ENCODE data around the gene SSBP3. TPM values are rescaled to one million over a fixed set of nuclear protein-coding genes. Genes with fewer than 3 reads are reported as not detected.

Gene SSBP3
- total RNA-seq, 4 donors from 2014 or later: 28.7 to 162 (median 37.0) TPM

GRCh38 chr1:54289712-54290233 lies 116.4 kb downstream of the SSBP3 start:
- TF ChIP-seq EP300 (IDR thresholded peaks at IDR 0.05; ENCODE audit: low read depth): no peak
- TF ChIP-seq POLR2AphosphoS5 (IDR thresholded peaks at IDR 0.05): no peak
- TF ChIP-seq POLR2A (IDR thresholded peaks at IDR 0.05): no peak
- TF ChIP-seq CTCF (IDR thresholded peaks at IDR 0.05): no peak
- Histone ChIP-seq H3K27me3 (no peaks in the 10 kb centered on the region), H3K4me1 (peaks cover 49 to 74% (median 62%) of the 10 kb centered on the region in 4 donors), H3K4me3 (no peak overlapping the region), H3K36me3 (no peaks in the 10 kb centered on the region), H3K27ac (peak overlapping the region; percentile 62 to 84 (median 77)), H3K9me3 (no peaks in the 10 kb centered on the region)
- no peak for DNase-seq
- in situ Hi-C loops (cut with MboI; ENCODE audit: low pct_ligation_motif_present in 1 of 4, low pct_unique_long_range_greater_than_20kb in 1 of 4, low sequenced_read_pairs in 3 of 4): no loop called here
- intact Hi-C loops (cut with DNase I; ENCODE audit: low total_unique reads): no loop called here
- WGBS, 2 donors (ENCODE audit: low coverage in 1 of 2): 84% methylated on average over 6 of the region's 6 CpGs; no CpG with 5 or more reads in 1 of the 2 donors

GRCh38 chr1:54287801-54288211 lies 118.4 kb downstream of the SSBP3 start:
- TF ChIP-seq POLR2A (IDR thresholded peaks at IDR 0.05) (no peak), POLR2AphosphoS5 (IDR thresholded peaks at IDR 0.05) (no peak), EP300 (IDR thresholded peaks at IDR 0.05; ENCODE audit: low read depth) (no peak), CTCF (IDR thresholded peaks at IDR 0.05) (no peak)
- Histone ChIP-seq H3K27ac (peak overlapping the region; percentile 74 to 84 (median 80)), H3K27me3 (no peaks in the 10 kb centered on the region), H3K4me1 (peaks cover 52 to 70% (median 63%) of the 10 kb centered on the region in 4 donors), H3K36me3 (no peaks in the 10 kb centered on the region), H3K9me3 (no peaks in the 10 kb centered on the region), H3K4me3 (no peak overlapping the region)
- DNase-seq: no peak
- in situ Hi-C loops (cut with MboI; ENCODE audit: low pct_ligation_motif_present in 1 of 4, low pct_unique_long_range_greater_than_20kb in 1 of 4, low sequenced_read_pairs in 3 of 4): no loop called here
- 50 to 72% methylated on average over 3 to 9 of the region's 9 CpGs for WGBS, 2 donors (ENCODE audit: low coverage in 1 of 2)
- intact Hi-C loops (cut with DNase I; ENCODE audit: low total_unique reads): no loop called here

DNA sequence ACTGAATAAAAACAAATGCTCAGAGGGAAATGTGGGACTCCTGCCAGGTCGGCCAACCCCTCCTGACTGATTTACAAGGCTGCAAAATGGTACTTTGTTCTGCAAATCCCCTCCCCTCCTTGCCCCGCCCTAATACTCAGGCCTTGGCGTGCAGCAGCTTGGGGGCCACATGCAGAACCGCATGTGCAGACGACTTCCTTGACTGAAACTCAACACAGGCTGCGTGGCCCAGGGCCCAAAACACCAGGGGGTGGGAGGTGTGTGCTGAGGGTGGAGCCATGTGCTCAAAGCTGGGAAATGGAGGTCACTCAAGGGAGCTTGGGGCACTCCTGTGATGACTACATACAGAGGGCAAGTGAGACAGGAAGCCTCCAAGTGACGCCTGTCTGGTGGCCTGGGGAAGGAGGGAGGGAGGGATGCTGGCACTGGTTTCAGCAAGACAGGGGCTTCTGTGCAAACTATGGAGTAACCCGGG lies 119.0 kb downstream of the SSBP3 start:
- Histone ChIP-seq H3K4me3 (no peak overlapping the region), H3K36me3 (no peaks in the 10 kb centered on the region), H3K9me3 (no peaks in the 10 kb centered on the region), H3K27ac (peak overlapping the region; percentile 74 to 84 (median 80)), H3K4me1 (peaks cover 57 to 73% (median 67%) of the 10 kb centered on the region in 4 donors), H3K27me3 (no peaks in the 10 kb centered on the region)
- in situ Hi-C loops (cut with MboI; ENCODE audit: low pct_ligation_motif_present in 1 of 4, low pct_unique_long_range_greater_than_20kb in 1 of 4, low sequenced_read_pairs in 3 of 4) (no loop called here), intact Hi-C loops (cut with DNase I; ENCODE audit: low total_unique reads) (no loop called here)
- TF ChIP-seq EP300 (IDR thresholded peaks at IDR 0.05; ENCODE audit: low read depth): no peak
- peak; percentile 67 to 75 (median 67) for TF ChIP-seq POLR2AphosphoS5 (IDR thresholded peaks at IDR 0.05)
- TF ChIP-seq CTCF (IDR thresholded peaks at IDR 0.05): no peak
- TF ChIP-seq POLR2A (IDR thresholded peaks at IDR 0.05): no peak
- WGBS, 2 donors (ENCODE audit: low coverage in 1 of 2): 14 to 20% methylated on average over 4 to 8 of the region's 8 CpGs
- DNase-seq: peak; percentile 86

GRCh38 chr1:54285815-54286345 lies 120.3 kb downstream of the SSBP3 start:
- no peaks in the 10 kb centered on the region for H3K36me3 ChIP-seq
- in situ Hi-C loops (cut with MboI; ENCODE audit: low pct_ligation_motif_present in 1 of 4, low pct_unique_long_range_greater_than_20kb in 1 of 4, low sequenced_read_pairs in 3 of 4): no loop called here
- intact Hi-C loops (cut with DNase I; ENCODE audit: low total_unique reads): no loop called here
- H3K9me3 ChIP-seq: no peaks in the 10 kb centered on the region
- H3K27ac ChIP-seq: peak overlapping the region; percentile 74 to 84 (median 80)
- no peaks in the 10 kb centered on the region for H3K27me3 ChIP-seq
- peaks cover 51 to 72% (median 57%) of the 10 kb centered on the region in 4 donors for H3K4me1 ChIP-seq
- no peak overlapping the region for H3K4me3 ChIP-seq
- WGBS, 2 donors (ENCODE audit: low coverage in 1 of 2): 82 to 84% methylated on average over 2 to 5 of the region's 5 CpGs
- no peak for DNase-seq
- no peak for TF ChIP-seq EP300 (IDR thresholded peaks at IDR 0.05; ENCODE audit: low read depth)
- no peak for TF ChIP-seq CTCF (IDR thresholded peaks at IDR 0.05)
- TF ChIP-seq POLR2A (IDR thresholded peaks at IDR 0.05): no peak
- TF ChIP-seq POLR2AphosphoS5 (IDR thresholded peaks at IDR 0.05): no peak
